Kasumi-1 (cell line): ENCODE results near the gene PCID2.

Experiments
- DNase-seq, 2 experiments: peaks; one replicate each; lab custom pipeline; 2025; lab: John Stamatoyannopoulos, UW

Gene PCID2

DNA sequence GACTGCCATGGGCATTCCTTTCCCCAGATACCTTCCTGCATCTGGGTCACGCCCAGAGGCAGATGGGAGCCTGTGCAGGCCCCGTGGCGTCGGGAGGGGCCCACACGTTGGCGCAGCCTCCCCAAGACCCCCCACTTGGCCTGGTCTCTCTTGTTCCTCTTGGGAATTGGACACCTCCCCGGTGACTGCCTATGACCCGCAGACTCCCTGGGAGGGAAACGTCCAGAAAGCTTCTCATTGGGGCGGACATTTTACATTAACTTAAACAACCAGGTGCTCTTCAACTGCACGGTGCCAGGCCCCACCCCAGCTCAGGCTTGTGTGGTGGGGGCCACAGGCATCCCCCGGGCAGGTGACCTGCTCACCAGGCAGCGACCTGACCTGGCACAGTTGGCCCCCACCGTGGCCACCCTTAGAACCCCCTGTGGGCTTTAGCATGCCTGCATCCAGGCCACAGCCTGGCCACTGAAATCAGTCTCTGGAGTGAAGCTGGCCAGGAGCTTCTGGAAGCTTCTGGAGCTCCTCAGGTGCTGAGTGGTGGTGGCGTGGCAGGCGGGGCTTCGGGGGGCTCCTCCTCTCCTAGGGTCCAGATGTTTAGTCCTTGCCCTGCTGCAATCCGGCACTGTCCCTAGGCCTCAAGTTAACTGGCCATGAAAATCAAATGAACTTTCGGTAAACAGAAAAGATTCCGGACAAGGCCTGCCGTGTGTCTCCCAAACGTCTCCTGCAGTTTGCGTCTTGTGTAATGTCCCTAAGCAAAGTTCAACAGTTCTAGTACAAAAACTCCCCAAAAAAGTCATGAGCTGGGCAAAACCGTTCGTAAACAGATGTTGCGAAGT, 58.5 kb downstream of the PCID2 start:
- DNase-seq: no peak

- no peak for DNase-seq
These were observed 59.4 kb downstream of the PCID2 start for GRCh38 chr13:113148940-113149503.

DNA sequence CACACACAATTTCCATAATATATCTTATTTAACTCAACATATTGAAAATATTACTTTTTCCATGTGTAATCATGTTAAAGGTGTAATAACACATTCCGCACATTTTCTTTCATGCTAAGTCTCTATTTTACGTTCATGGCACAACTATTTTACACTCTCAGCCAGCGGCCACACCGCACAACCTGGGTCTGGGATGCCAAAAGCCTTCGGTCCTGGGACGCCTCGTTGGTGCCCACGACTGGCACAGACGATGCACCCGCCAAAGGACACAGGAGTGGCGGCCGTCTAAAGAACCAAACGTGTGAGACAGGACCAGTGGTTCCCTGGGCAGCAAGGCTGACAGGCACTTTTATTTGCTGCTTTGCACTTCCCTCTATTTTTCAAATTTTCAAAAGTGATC, 60.1 kb downstream of the PCID2 start:
- DNase-seq: no peak

DNA sequence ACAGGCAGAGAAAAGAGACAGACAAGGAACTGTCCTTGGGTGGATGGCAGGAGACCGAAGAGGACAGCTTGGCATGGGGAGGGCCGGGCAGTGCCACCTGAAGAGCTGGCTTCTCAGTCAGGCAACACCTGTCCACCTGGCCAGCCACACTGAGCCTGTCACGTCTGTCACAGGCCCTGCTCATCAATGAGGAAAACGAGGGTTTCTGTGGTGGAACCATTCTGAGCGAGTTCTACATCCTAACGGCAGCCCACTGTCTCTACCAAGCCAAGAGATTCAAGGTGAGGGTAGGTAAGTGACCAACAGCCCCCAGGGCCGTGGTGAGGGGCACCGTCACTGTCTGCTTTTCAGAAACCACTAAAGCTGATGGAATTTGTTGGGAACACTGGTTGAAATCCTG, 61.3 kb downstream of the PCID2 start:
- no peak for DNase-seq

DNA sequence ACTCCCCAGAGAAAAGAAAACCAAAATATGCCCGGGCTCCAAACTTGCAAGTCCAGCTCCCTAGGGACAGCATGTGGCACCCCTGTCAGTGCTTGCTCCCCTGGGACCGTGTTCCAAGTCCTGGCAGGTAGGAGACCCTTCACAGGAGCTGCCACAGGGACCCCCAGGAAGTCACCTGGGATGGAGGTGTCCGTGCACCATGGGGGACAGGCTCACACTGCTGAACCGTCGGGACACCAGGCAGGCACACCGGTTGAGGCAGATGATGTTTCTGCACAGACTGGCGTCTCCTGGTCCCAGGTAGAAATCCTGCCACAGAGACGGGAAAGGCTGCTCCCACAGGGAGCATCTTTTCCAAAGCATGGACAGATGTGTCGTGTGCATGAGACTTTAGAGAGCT, 61.7 kb downstream of the PCID2 start:
- no peak for DNase-seq

- DNase-seq: no peak
These were observed 62.4 kb downstream of the PCID2 start for GRCh38 chr13:113145911-113146598.

- no peak for DNase-seq
These were observed 63.0 kb downstream of the PCID2 start for GRCh38 chr13:113145496-113145895.

GRCh38 chr13:113144255-113144629, 64.2 kb downstream of the PCID2 start:
- no peak for DNase-seq

DNA sequence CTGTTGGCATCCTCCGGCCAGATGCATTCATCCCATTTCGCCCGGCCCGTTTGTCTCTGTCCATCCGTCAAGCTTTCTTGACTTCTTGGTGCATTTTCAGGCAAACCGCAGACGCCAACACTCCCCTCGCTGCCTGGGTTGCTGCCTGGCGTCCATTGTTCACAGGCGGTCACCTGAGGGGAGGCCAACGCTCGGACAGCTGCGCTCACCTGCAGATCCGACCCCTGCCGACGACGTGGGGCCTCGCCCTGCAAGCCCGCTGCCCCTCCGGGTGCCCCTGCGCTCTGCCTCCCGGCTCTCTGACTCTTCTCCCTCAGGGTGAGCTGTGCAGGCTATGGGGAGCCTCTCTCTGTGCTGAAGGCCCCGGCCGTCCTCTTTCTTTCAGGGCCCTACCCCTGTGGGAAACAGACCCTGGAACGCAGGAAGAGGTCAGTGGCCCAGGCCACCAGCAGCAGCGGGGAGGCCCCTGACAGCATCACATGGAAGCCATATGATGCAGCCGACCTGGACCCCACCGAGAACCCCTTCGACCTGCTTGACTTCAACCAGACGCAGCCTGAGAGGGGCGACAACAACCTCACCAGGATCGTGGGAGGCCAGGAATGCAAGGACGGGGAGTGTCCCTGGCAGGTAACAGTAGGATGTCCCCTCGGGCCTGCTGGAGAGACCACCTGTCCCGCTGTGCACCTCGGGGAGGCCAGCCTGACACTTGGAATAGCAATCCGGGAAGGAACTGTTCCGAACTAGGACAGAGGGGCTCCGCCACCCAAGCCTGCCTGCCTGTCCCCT, 64.8 kb downstream of the PCID2 start:
- no peak for DNase-seq

- no peak for DNase-seq
These were observed 65.6 kb downstream of the PCID2 start for GRCh38 chr13:113142876-113143275.

DNA sequence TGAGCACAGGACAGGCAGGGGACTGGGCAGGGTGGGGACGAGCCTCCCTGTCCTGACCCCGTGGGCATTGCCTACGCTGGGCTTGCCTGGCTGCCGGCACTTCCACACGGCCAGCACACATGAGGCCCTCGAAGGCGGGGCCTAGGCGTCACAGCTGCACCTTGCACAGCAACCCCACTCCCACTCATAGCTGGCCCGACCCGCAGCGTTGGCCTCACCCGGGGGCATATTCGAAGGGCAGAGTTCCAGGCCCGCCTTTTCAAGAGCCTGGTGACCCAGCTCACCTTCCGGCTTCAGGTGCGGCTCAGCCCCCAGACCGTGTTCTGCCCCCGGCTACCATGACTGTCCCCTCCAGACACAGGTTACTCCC, 66.9 kb downstream of the PCID2 start:
- no peak for DNase-seq

GRCh38 chr13:113140677-113141600, 67.5 kb downstream of the PCID2 start:
- no peak for DNase-seq

GRCh38 chr13:113139577-113139976, 68.9 kb downstream of the PCID2 start:
- no peak for DNase-seq

DNA sequence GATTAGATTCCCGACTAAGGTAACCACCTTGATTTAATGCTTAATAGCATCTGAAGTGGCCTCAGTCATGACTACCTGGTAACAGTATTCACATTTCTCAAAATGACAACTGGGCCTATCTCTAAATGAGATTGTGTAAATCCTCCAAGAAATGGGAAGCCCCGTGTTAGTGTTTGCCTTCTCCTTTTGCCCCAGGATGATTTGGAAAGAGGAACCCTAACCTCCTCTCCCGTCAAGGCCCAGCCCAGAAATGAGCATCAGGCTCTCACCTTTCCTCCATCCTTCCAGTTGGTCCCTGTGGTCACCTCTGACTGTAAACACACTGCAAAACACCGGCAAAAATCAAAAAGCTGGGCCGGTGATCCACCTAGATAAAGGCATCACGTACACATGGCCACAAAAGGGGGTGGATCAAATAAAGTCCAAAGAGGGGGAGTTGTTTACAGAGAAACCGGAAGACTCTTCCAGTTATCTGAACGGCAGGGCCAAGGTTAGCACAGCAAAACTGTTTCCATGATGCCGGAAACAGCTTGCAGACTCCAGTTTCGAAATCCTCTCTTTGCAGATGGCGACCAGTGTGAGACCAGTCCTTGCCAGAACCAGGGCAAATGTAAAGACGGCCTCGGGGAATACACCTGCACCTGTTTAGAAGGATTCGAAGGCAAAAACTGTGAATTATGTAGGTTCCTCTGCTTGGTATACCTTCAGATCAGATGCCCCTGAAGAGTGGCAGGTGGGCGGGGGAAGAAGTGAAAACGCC, 69.5 kb downstream of the PCID2 start:
- no peak for DNase-seq

DNA sequence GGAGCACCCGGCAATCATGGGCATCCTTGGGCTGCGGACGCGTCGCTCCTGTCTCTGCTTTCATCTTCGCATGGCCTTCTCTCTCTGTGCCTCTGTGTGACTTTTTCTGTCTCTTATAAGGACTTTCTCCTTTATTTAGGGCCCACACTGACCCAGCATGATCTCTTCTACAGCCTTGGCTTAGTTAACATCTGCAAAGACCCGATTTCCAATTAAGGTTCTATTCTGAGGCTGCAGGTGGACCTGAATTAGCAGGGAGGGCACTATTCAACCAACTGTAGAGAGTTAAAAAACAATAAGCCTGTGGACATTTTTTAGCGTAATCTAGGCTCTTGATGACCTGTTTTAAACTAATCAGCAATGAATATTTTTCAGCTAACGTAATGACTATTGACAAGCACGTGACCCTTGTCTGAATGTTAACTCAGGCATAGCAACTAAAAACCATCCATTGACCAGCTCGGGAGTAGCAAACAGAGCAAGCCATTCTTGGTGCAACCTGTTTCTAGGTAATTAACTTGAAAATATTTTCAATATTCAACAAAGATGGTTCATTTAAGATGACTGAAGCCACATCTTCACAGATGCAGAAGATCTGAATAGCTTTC, 70.7 kb downstream of the PCID2 start:
- no peak for DNase-seq

DNA sequence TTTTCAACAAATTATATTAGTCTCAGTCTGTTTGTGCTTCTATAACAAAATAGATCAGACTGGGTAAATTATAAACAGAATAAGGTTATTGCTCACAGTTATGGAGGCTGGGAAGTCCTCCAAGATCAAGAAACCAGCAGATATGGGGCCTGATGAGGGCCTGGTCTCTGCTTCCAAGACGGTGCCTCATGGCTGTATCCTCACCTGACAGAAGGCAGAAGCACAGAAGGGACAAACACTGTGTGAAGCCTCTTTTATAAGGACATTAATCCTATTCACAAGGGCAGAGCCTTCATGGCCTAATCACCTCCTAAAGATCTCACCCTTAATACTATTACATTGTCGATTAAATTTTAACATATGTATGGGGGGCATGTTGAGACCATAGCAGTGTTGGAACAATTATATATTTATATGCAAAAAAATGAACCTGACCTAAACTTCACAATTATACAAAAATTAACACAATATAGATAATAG, 73.1 kb downstream of the PCID2 start:
- DNase-seq: no peak

DNA sequence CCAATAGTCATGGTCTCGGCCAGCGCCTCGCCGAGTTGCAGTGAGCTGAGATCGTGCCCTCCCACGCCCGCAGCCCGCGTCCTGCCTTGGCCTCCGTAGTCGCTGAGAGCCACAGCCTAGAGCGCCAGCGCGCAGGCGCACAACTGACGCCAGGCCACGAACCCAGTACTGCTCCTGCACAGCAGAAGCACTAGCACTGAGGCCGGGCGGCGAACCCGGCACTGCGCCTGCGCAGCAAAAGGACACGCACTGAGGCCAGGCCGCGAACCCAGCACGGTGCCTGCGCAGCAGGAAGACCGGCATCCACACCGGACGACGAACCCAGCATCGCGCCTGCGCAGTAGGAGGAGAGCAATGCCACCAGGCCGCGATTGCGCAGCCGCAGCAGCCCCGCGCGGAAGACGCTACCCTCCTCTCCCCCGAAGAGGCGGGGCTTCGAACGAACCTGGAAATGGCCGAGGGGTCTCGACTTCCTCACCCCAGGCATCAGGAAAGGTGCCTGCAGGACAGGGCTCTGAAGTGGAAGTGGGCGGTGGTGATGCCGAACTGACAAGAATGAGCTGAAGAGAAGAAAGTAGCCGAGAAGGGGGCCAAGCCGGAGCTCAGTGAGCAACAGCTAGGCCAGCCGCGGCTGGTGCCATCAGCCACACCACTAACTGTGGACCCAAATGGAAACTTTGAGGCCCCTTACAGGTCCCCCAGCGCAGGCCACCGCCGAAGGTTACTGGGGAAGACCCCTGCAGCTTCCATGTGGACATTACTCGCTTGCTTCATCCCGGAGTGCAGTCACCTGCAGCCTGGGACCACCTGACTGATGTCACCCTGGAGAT, 78.3 kb downstream of the PCID2 start:
- no peak for DNase-seq

- DNase-seq: no peak
These were observed 79.0 kb downstream of the PCID2 start for GRCh38 chr13:113129480-113129879.
